Type B pancreatic cell (in vitro differentiated cells): ENCODE measurements around the gene TCEANC. TPM values are rescaled to one million over a fixed set of nuclear protein-coding genes. Genes with fewer than 3 reads are reported as not detected.

Source experiments
- DNase-seq: peaks from one replicate; pipeline ENCODE4 v3.0.0; 2021; ENCODE audit warnings: mixed read lengths; ENCODE audit not compliant: unreplicated experiment; ENCODE audit errors: extremely low spot score
- H3K27ac Mint-ChIP-seq: 2 replicates; pipeline ENCODE4 v1.8.0; 2021; ENCODE audit warnings: mild to moderate bottlenecking, mixed read lengths
- H3K27me3 Mint-ChIP-seq: 2 replicates; pipeline ENCODE4 v1.8.0; 2021; ENCODE audit warnings: mixed read lengths
- H3K36me3 Mint-ChIP-seq: 2 replicates; pipeline ENCODE4 v1.8.0; 2021; ENCODE audit warnings: mixed read lengths
- H3K4me1 Mint-ChIP-seq: one replicate; pipeline ENCODE4 v1.8.0; 2021; ENCODE audit warnings: mixed read lengths; ENCODE audit not compliant: unreplicated experiment
- H3K4me3 Mint-ChIP-seq: 2 replicates; pipeline ENCODE4 v1.8.0; 2021; ENCODE audit warnings: mild to moderate bottlenecking, mixed read lengths
- H3K9me3 Mint-ChIP-seq: 2 replicates; pipeline ENCODE4 v1.8.0; 2021; ENCODE audit warnings: mixed read lengths
- total RNA-seq: library from RNA; stranded (reverse); gene quantifications from 2 replicates; pipeline ENCODE4 v1.2.1, GENCODE V29; 2021; ENCODE audit warnings: low replicate concordance
- TF ChIP-seq, protein P1 (sequence below): fragments of 200-600 bp; sonication (generic); conservative IDR thresholded peaks from 2 replicates; pipeline ENCODE4 v1.5.0; 2021; ENCODE audit warnings: antibody characterized with exemption, mild to moderate bottlenecking

The TCEANC gene
- total RNA-seq, 1 donor from 2014 or later: 4.6 TPM

DNA sequence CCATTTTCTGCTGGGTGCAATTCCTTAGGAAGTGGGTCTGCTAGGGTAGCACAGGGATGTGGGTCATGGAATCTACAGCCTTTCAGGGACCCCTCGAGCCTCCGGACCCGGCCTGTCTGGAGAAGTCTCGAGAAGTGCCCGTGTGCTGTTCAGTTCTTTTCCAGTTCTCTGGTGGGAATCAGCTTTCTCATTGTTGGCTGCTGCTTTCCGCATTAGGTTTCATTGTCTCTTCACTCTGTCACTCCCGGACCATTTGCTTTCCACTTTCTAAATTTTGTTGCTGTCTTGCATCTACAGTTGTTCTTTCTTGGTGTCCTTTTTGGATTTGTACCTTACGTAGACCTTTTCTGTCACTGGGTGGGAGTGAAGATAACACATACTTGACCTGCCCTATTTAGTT, 42.0 kb downstream of the TCEANC start:
- H3K9me3 Mint-ChIP-seq: no peaks in the 10 kb centered on the region
- no peak overlapping the region for H3K4me3 Mint-ChIP-seq
- peak overlapping the region; percentile 17 for H3K27ac Mint-ChIP-seq
- no peak for DNase-seq
- peaks cover 9% of the 10 kb centered on the region for H3K36me3 Mint-ChIP-seq
- no peaks in the 10 kb centered on the region for H3K27me3 Mint-ChIP-seq
- TF ChIP-seq, protein P1, sequence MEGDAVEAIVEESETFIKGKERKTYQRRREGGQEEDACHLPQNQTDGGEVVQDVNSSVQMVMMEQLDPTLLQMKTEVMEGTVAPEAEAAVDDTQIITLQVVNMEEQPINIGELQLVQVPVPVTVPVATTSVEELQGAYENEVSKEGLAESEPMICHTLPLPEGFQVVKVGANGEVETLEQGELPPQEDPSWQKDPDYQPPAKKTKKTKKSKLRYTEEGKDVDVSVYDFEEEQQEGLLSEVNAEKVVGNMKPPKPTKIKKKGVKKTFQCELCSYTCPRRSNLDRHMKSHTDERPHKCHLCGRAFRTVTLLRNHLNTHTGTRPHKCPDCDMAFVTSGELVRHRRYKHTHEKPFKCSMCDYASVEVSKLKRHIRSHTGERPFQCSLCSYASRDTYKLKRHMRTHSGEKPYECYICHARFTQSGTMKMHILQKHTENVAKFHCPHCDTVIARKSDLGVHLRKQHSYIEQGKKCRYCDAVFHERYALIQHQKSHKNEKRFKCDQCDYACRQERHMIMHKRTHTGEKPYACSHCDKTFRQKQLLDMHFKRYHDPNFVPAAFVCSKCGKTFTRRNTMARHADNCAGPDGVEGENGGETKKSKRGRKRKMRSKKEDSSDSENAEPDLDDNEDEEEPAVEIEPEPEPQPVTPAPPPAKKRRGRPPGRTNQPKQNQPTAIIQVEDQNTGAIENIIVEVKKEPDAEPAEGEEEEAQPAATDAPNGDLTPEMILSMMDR: no peak
- peaks cover 25% of the 10 kb centered on the region for H3K4me1 Mint-ChIP-seq

DNA sequence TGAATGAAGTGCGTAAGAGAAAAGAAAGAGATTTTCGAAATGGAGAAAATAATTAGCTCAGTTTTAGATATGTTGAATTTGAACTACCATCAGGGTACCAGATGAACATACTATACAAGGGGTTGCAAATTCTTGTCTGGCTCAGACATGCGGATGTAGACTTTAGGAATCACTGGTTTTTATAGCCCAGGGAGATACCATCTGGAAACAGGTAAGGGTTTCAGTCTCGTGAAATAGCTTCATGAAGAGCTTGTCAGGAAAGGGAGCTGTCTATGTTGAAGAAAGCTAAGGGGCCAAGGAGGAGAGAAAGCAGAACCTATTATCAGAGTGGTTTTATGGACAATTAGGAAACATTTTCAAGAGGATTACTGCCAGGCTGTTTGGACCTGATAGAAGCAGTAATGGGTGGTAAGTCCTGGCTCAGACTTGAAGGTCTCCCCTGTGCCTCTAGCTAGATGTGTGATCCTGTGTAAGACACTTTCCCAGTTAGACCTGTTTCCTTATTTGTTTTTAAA, 42.7 kb downstream of the TCEANC start:
- Mint-ChIP-seq H3K4me3 (no peak overlapping the region), H3K9me3 (no peaks in the 10 kb centered on the region), H3K27me3 (no peaks in the 10 kb centered on the region), H3K36me3 (peaks cover 9% of the 10 kb centered on the region), H3K27ac (peak overlapping the region; percentile 17), H3K4me1 (peaks cover 21% of the 10 kb centered on the region)
- TF ChIP-seq, protein P1: no peak
- DNase-seq: no peak

DNA sequence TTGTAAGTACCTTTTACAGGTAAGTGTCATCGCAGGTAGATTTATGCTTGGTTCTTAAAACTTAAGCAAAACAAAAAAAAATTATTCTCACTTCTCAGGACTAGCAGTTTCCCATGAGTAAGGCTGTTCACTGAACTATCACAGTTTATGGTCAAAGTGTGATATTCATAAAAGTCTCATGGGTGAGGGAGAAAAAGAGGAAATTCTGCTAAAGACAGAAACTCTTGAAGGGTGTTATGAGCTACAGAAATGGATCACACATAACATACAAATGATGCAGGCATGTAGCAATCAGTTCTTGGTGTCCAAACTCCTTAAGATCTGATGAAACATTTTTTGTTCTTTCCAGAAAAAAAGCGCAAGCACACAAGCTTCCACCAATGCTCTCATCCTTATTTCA, 44.5 kb downstream of the TCEANC start:
- TF ChIP-seq, protein P1: no peak

DNA sequence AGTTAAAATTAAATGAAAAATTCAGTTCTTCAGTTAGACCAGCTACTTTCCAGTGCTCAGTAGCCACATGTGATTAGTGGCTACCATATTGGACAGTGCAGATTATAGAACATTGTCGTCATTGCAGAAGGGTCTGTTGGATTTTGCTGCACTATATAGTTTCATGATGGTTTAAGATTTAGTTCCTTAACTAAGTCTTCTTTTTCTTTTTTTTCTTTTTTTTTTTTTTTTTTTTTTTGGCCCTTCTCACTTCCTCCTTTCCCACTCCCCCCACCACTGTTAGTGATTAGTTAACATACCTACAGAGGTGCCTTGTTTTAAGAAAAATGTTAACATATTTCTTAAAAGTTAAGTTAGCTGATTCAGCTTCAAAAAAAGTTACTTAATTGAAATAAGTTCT, 45.0 kb downstream of the TCEANC start:
- H3K4me1 Mint-ChIP-seq: peaks cover 12% of the 10 kb centered on the region
- no peak overlapping the region for H3K4me3 Mint-ChIP-seq
- H3K36me3 Mint-ChIP-seq: peaks cover 18% of the 10 kb centered on the region
- no peaks in the 10 kb centered on the region for H3K9me3 Mint-ChIP-seq
- TF ChIP-seq, protein P1: no peak
- no peaks in the 10 kb centered on the region for H3K27me3 Mint-ChIP-seq
- no peak for DNase-seq
- H3K27ac Mint-ChIP-seq: peak overlapping the region; percentile 61

More for the DNA sequence above, 44.5 kb downstream of the TCEANC start:
- Mint-ChIP-seq H3K9me3 (no peaks in the 10 kb centered on the region), H3K4me1 (peaks cover 17% of the 10 kb centered on the region), H3K27me3 (no peaks in the 10 kb centered on the region), H3K36me3 (peaks cover 18% of the 10 kb centered on the region), H3K4me3 (no peak overlapping the region), H3K27ac (no peak overlapping the region)
- DNase-seq: no peak

DNA sequence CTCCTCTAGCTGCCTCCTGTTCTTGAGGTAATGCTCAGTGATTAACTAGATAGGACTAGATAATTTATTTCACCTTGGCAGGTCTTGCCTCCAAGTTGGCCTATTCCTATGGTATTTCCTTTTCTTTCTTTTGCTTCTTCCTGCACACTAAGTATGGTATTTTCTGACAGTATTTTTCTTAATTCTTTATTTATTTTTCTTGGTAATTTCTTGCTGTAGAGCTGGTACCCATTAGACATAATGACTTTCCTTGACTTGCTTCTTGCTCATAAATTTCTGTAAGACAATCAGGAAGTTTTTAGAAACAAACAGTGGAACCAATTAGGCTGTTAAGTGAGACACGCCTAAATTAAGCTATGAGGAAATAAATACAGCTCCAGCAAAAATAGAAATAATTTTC, 45.5 kb downstream of the TCEANC start:
- TF ChIP-seq, protein P1: no peak
- Mint-ChIP-seq H3K27ac (peak overlapping the region; percentile 61), H3K27me3 (no peaks in the 10 kb centered on the region), H3K9me3 (no peaks in the 10 kb centered on the region), H3K4me1 (peaks cover 8% of the 10 kb centered on the region), H3K4me3 (no peak overlapping the region), H3K36me3 (peaks cover 18% of the 10 kb centered on the region)
- DNase-seq: no peak
